Kidney epithelial cell (primary cell): ENCODE measurements around the gene GIMAP5. TPM values are rescaled to one million over a fixed set of nuclear protein-coding genes. Genes with fewer than 3 reads are reported as not detected.

ENCODE experiments used
- DNase-seq: peaks from one replicate; pipeline ENCODE4 v3.0.0-alpha.2; 2010; ENCODE audit warnings: low read depth
- H3K27me3 ChIP-seq: 2 replicates; pipeline ENCODE4 v1.6.0; 2011; ENCODE audit warnings: low read length; ENCODE audit not compliant: control insufficient read depth, insufficient read depth
- H3K36me3 ChIP-seq: 2 replicates; pipeline ENCODE4 v1.5.1; 2011; ENCODE audit warnings: low read length; ENCODE audit not compliant: control insufficient read depth, insufficient read depth
- H3K4me3 ChIP-seq: 2 replicates; pipeline ENCODE4 v1.5.1; 2011; ENCODE audit warnings: low read depth, mild to moderate bottlenecking, control low read depth, low read length
- CTCF ChIP-seq: IDR thresholded peaks from 2 replicates; pipeline ENCODE4 v1.5.1; 2011; ENCODE audit warnings: mild to moderate bottlenecking, moderate library complexity, low read length, control low read depth, inconsistent platforms; ENCODE audit not compliant: insufficient read depth, poor library complexity, severe bottlenecking
- total RNA-seq: library from RNA; depleted of rRNA; stranded (reverse); fragments of >200 nt; gene quantifications from 2 replicates; pipeline ENCODE4 v1.2.3, GENCODE V29; 2015

Gene GIMAP5
- total RNA-seq, 1 donor from 2014 or later: 0.17 TPM

GRCh38 chr7:150787321-150788281 lies 50.4 kb downstream of the GIMAP5 start:
- Histone ChIP-seq H3K36me3 (no peaks in the 10 kb centered on the region), H3K27me3 (no peaks in the 10 kb centered on the region), H3K4me3 (no peak overlapping the region)
- DNase-seq: no peak
- no peak for TF ChIP-seq CTCF

GRCh38 chr7:150788474-150789269 lies 51.5 kb downstream of the GIMAP5 start:
- no peaks in the 10 kb centered on the region for H3K36me3 ChIP-seq
- H3K27me3 ChIP-seq: no peaks in the 10 kb centered on the region
- no peak overlapping the region for H3K4me3 ChIP-seq
- no peak for DNase-seq
- no peak for TF ChIP-seq CTCF

- Histone ChIP-seq H3K27me3 (no peaks in the 10 kb centered on the region), H3K4me3 (no peak overlapping the region), H3K36me3 (no peaks in the 10 kb centered on the region)
- no peak for DNase-seq
- TF ChIP-seq CTCF: no peak
Measured at GRCh38 chr7:150790416-150791075, 53.3 kb downstream of the GIMAP5 start.

GRCh38 chr7:150791304-150791703 lies 54.1 kb downstream of the GIMAP5 start:
- TF ChIP-seq CTCF: no peak
- DNase-seq: no peak
- Histone ChIP-seq H3K4me3 (no peak overlapping the region), H3K36me3 (no peaks in the 10 kb centered on the region), H3K27me3 (no peaks in the 10 kb centered on the region)

- DNase-seq: no peak
- H3K4me3 ChIP-seq: no peak overlapping the region
- TF ChIP-seq CTCF: no peak
- no peaks in the 10 kb centered on the region for H3K36me3 ChIP-seq
- H3K27me3 ChIP-seq: no peaks in the 10 kb centered on the region
Measured at GRCh38 chr7:150791746-150792452, 54.7 kb downstream of the GIMAP5 start.

Other genes with a start within 250 kb of the GIMAP5 start
- gene GIMAP7, start 222.5 kb upstream of the GIMAP5 start, total RNA-seq: not detected in 2 replicates
- 0.13 TPM in 1 of 2 replicates, not detected in the other for gene GIMAP4, start 170.0 kb upstream of the GIMAP5 start, total RNA-seq
- gene GIMAP6, start 105.0 kb upstream of the GIMAP5 start, total RNA-seq: 0.34 TPM in 1 of 2 replicates, not detected in the other
- gene GIMAP2, start 51.7 kb upstream of the GIMAP5 start, total RNA-seq: 0.48 and 0.54 TPM in 2 replicates
- not detected in 2 replicates for gene GIMAP1, start 20.8 kb upstream of the GIMAP5 start, total RNA-seq
- 15.8 and 17.5 TPM in 2 replicates for gene TMEM176B, start 62.9 kb downstream of the GIMAP5 start, total RNA-seq
- gene TMEM176A, start 63.4 kb downstream of the GIMAP5 start, total RNA-seq: 13.3 and 18.9 TPM in 2 replicates
- 0.68 and 1.0 TPM in 2 replicates for gene AOC1, start 115.1 kb downstream of the GIMAP5 start, total RNA-seq
- 2.1 and 4.1 TPM in 2 replicates for gene KCNH2, start 240.9 kb downstream of the GIMAP5 start, total RNA-seq